Measurements from ENCODE around the gene MEI4.
"Not testable (repeated sequence)": the region's sequence is repeated elsewhere in the genome, so short reads cannot be mapped to it uniquely, and the experiment has no call there.

GRCh38 chr6:77736010-77736409 lies 83.2 kb downstream of the MEI4 start:
- not testable (repeated sequence) for TF ChIP-seq CTCF (IDR thresholded peaks at IDR 0.05); POLR2A (IDR thresholded peaks at IDR 0.05); POLR2AphosphoS5 (IDR thresholded peaks at IDR 0.05; ENCODE audit: insufficient read depth in 1 of 2, low read depth in 1 of 2)
